Iris pigment epithelial cell (primary cell): ENCODE measurements around the gene F10.

Experiments
- DNase-seq: peaks from one replicate; pipeline ENCODE4 v3.0.0-alpha.2; 2011; ENCODE audit warnings: low read depth

Gene F10

GRCh38 chr13:113086991-113087922 is 35.3 kb upstream of the F10 start:
- no peak for DNase-seq

DNA sequence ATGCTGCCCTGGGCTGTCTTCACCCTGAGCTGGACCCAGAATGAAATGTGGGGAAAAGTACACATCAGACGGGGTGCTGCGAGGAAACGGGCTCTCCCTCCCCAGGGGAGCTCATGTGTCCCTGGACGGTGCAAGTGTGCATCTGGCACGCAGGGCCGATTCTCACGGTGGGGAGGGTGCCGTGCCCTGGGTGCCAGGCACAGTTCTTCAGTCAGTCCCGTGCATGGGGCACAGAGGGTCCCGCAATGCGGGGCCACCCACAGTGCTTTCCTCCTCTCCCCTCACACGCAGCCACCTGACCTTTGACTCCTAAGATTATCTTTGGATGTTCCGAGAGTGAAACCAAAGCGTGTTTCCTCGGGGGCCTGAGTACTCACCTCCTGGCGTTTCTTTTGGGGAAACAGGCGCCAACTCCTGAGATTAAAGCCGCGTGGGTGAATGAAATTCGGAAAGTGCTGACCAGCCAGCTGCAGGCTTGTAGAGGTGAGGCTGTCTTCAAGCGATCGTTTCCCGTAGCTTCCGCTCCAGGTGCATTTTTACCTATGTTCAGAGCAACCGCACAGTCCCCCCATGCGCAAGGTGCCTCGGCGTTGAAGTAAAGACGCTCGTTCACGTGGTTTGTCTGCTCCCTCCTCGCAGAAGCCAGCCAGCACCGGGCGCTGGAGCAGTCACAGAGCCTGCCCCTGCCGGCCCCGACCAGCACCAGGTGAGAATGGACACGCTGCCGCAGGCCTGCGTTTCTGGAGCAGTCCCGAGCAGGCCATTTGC is 34.5 kb upstream of the F10 start:
- DNase-seq: no peak

- DNase-seq: no peak
Measured at GRCh38 chr13:113088691-113089020, 33.9 kb upstream of the F10 start.

DNA sequence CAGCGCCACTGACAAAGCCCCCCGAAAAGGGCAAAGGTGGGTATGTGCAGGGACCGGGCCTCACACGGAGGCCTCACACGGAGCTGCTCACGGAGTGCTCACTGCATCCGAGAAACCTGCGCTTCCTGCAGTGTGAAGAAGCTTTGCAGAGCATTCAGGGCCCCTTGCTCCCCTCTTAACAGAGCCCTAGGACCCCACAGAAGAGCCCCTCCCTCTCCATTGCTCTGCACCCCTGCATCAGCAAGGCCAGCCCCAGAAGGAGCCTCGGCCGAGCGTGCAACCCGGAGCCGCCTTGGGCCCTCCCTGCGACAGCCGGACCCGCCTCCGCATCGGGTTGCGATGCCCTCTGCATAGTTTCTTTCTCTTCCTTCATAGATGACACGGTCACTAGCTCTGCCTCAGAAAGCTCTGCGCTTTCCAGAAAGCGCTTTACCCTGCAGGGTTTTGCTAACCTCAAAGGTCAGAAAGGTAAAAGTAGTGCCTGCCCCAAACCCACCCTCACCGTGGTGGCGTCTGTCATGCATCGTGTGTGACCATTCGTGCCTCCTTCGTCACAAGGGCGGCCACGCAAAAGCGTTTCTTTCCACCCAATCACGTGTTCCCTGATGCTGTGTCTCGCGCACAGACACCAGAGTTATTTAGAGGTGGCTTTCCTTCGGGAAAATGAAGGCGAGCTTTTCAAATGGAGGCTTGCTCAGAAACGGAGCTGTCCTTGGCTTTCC is 32.7 kb upstream of the F10 start:
- no peak for DNase-seq

DNA sequence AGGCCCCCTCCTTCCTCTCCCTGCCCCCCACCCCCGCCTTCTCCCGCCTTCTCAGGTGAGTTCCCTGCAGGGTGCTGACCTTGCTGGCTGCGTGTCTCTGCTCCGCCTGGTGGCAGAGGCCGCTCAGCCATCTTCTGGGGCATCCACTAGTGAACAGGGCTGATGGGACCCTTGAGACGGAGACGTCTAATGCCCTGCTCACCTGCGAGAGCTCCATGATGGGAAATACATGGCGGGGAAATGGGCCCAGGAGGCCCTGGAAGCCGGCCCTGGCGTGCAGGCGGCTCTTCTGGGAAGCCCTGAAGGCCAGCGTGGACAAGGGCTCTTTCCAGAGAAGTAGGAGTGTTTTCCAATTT is 32.2 kb upstream of the F10 start:
- DNase-seq: no peak

GRCh38 chr13:113090806-113091205 is 31.8 kb upstream of the F10 start:
- no peak for DNase-seq

DNA sequence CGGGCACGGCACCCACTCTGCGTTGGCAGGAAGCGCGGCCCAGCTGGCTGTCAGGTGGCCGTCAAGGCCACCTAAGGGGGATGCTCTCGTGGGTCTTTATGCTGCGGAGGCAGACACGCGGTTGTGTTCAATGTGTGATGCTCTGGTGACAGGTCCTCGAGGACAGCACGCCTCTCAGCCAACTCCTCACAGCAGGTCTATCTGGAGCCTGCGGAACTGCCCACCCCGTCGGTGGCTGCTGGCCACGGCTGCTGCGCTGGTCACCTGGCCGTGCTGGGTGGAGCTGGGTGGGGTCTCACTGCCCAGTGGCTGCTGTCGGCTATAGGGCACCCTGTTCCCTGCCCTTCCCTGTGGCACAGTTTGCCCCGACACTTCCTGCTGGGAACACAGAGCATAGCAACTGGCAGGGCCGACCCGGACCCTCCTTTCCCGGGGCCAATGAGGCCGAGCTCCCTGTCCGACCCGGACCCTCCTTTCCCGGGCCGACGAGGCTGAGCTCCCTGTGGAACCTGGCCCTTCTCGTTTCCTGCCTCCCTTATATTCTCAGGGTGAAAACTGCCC is 31.3 kb upstream of the F10 start:
- DNase-seq: no peak

DNA sequence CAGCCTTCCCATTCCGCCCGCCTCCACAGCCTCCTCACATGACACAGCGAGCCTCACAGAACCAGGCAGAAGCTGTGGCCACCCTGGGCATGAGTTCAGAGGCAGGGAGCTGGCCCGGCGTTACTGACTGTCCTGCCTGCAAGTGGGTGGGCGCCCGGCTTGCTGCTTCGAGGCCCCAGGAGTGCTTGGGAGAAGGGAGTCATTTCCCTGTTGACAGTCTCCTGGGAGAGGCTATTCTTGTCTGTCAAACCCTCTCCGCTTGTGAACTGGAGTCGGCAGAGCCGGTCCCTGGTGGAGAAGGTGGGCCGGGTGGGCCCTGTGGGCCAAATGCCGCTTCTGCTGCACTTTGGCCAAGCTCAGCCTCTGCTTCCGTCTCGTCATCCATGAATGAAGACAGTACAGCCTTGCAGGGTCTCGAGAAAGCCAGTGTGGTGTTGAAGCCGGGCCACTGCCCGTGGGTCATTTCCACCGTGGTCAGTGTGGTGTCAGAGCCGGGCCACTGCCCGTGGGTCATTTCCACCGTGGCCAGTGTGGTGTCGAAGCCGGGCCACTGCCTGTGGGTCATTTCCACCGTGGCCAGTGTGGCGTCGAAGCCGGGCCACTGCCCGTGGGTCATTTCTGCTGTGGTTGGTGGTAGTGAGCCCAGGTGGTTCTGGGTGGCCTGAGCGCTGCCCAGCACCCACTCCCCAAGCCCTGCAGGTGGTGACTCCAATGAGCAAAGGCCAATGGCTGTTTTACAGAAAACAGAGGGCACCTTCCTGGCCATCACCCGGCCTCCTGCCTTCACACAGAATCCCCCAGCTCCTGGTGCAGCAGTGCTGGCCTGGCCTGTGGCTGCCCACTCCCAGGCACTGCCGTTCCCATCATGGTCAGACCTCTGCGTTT is 30.5 kb upstream of the F10 start:
- no peak for DNase-seq

DNA sequence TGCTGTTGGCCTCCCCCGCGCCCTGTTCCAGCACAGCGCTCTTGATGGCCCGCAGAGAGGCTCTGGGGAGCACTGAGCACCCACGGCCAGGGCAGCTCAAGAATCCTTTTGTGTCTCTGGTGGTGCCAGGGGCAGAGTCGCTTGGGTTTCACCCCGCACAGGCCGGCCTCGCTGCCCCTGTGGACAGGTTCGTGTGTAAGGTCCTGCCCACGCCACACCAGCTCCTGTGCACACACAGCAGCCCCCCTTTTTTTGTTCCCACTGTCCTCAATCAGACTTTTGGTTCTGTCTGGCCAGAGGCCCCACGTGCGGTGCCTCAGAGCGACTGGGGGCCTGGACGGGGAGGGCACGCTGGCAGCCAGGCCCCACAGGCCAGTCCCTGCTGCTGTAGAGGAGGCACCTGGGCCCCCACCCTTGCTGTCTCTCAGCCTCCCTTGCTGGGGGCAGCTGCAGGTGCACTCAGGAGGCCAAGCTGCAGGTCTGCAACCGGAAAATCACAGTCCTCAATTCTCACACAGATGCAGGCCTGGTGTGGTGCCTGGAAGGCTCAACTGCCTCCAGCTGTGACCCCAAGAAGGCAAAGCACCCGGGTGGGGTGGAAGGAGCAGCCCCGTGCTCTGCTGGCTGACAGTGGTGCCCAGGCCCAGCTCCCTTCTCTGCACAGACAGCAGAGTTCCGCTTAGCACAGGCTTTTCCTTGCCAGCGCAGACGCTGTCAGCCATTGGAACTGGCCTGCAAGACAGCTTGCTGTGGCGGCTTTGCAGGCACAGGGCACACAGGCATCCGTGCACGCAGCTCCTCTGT is 29.6 kb upstream of the F10 start:
- DNase-seq: no peak

- DNase-seq: no peak
Measured at GRCh38 chr13:113093580-113094409, 28.8 kb upstream of the F10 start.

DNA sequence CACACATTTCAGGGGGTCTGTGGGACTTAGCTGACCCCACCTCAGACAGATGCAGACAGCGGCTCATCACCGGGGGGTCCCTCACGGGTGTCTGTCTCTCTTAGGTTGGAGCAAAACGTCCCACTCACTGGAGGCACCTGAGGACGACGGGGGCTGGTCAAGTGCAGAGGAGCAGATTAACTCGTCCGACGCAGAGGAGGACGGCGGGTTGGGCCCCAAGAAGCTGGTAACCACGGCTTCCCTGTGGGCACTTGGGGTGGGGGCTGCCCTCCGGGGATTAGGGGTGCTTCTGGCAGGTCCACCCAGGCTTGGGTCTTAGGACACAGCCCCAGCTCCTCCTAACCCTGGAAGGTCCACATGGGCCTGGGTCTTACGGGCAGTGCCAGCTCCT is 28.2 kb upstream of the F10 start:
- no peak for DNase-seq

- DNase-seq: no peak
Measured at GRCh38 chr13:113095146-113096051, 27.2 kb upstream of the F10 start.

- no peak for DNase-seq
Measured at GRCh38 chr13:113096052-113096744, 26.4 kb upstream of the F10 start.

GRCh38 chr13:113096745-113097305 is 25.8 kb upstream of the F10 start:
- no peak for DNase-seq

DNA sequence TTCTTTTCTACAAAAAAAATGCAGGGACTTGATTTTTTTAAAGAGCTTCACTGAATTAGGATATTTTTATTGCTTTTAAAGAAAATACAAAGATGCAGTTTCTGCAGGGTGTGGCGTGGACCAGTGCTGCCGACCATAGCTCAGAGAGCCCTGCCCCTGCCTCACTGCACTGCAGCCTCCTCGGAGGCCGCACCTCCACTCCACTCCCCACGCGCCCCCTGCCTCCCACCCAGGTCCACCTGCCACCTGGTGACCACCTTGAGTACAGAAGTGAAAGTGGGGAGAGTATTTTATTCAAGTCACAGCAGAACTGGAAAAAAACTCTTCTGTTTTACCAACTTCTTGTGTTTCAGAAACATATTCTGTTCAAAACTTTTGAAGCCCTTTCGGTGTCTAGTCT is 24.9 kb upstream of the F10 start:
- DNase-seq: no peak

GRCh38 chr13:113098162-113098732 is 24.4 kb upstream of the F10 start:
- no peak for DNase-seq

- DNase-seq: no peak
Measured at GRCh38 chr13:113099142-113099541, 23.5 kb upstream of the F10 start.
